T-helper 1 cell treated with Interleukin-12 subunit alpha and Interleukin-12 subunit beta and Interleukin-4 antibody, amounts not matched to agents 30 ng/mL and 1 ng/mL, for 36 hours (primary cell): ENCODE data around the gene TOM1. TPM values are rescaled to one million over a fixed set of nuclear protein-coding genes. Genes with fewer than 3 reads are reported as not detected.

ENCODE experiments used
- intact Hi-C: fragments of 100-400 bp; cut with micrococcal nuclease; formaldehyde crosslinking; loops from one replicate; pipeline ENCODE4 v1.15.1; 2024
- total RNA-seq: library from RNA; stranded (reverse); gene quantifications from 2 replicates; pipeline ENCODE4 v1.2.3, GENCODE V29; 2022

The TOM1 gene
- 35.1 and 38.3 TPM in 2 replicates for total RNA-seq

DNA sequence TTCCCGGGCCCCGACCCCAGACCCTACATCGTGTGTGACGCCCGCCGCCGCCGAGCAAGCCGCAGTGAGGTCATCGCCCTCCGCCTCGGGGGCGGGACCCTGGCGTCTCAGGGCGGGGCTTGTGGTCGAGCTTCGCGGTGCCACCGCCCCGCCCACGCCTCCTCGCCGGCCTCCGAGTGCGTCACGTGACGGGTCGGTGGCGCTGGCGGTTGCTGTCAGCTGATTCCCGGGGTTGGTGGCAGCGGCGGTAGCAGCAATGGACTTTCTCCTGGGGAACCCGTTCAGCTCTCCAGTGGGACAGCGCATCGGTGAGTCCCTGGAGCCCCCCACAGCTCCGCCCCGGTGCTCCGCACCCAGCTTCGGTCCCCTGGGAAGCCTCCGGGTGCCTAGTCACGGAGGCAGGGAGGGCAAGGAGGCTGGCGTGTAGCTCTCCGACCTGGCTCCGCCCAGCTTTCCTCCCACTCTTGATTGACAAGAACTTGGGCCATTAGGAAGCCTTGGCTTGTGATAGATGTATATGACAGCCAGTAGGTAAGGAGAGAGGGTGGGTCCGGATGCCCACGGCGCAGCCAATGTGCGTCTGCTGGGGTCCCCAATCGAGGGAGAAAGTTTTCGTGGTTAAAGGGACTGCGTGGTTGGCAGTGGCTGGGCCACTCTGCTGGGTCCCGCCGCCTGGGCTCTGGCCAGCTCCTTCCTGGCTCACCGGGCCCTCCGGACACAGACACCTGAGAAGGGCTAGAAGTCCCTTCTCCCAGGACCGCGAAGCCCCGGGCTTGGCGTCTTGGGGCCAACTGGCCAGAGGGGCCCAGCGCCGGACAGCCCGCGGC, at the start of gene TOM1:
TSS of gene TOM1 (plus strand) at position 222 of the 827 bp plus-strand sequence. CDS start at position 257, 35 bp downstream.
- intact Hi-C loops = loop anchor here (1.0 to 2.0 kb wide), 4 partner anchors 31 to 349 kb away; partner anchors contain the start of genes APOL6 and HMGXB4

DNA sequence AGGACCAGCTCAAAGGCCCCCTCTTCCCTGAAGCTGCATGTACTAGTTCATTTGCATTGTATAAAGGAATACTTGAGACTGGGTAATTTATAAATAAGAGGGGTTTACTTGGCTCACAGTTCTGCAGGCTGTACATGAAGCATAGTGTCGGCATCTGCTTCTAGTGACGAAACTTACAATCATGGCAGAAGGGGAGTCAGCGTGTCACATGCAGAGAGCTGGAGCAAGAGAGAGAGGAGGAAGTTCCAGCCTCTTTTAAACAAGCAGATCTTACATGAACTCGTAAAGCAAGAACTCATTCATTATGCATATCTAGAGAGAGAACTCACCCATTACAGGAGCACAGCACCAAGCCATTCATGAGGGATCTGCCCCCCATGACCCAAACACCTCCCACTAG, 49.5 kb upstream of the TOM1 start:
- intact Hi-C loops = no loop called here

DNA sequence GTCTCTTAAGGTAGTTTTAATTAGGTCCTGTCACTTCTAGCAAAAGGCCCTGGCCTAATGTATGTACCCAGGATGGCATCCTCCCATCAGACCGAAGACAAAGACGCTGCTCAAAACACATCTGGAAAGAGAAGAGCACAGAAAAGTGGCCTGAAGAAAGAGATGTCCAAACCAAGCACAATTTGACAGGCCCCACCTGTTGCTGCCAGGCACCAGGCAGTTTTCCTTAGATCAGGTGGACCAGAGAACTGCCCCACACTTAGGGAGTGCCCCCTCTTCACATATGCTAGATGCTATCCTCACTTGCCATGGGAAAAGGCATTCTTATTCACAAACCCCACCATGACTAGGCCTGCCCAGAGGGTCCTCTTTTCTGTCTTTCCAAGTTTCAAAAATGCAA, 45.7 kb upstream of the TOM1 start:
- intact Hi-C loops = no loop called here

DNA sequence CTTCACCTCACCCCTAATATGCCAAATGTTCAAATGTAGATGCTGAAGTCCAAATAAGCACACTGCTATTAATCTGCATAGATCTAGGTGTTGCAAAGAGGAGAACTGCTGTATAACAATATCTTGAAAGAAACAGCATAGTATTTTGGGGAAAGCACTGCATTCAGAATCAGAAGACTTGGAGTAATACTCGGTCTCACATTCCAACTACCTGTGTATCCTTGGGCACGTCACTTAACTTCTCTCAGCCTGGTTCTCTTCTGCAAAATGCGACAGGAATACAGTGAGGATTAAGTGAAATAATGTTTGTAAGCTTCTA, 42.7 kb upstream of the TOM1 start:
- intact Hi-C loops = loop anchor here (1.0 kb wide), 2 partner anchors 26 to 42 kb away; partner anchors contain the start of gene TOM1

DNA sequence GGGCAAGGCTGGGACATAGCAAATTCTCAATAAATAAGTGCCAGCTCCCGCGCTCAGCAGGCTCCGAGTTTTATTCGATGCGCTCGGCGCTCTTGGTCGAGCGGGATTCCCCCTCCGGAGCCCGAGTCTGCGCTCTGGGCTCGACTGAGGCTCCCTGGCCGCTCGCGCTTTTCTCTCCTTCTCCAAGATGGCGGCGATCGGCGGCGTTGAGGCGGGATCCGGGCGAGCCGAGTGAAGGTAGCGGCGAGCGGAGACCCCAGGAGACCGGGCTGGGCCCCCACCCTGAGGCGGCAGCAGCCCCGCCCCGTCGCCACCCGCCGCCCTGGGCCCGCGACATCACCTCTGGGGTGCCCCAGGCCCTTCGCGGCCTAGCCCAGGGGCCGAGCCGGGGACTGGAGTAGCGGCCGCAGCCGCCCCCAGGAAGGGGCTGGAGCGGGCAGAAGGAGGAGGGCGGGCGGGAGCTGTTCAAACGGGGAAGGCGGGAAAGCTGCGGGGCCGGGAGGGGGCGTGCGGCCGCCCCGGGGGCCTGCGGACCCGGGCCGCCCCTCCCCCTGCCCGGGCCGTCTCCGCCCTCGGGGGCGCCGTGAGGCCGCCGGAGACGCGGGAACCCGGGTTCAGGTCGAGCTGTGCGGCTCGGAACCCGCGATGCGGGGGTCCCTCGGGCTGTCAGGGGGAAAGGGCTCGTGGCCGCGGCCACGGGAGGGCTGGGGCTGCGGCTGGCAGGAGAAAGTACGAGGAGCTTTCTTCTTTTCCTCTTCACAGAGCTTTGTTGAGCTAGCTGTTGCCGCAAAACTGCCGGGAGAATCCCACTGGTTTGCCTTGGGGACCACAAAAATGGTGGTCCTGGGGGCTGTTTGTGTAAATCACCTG, 42.1 kb upstream of the TOM1 start, which contains the start of gene HMGXB4:
TSS of gene HMGXB4 (plus strand) at position 173 of the 870 bp plus-strand sequence. CDS start 4,898 bp downstream, outside the sequence.
- intact Hi-C loops = loop anchor here (1.0 kb wide), 2 partner anchors 26 to 42 kb away; partner anchors contain the start of gene TOM1

DNA sequence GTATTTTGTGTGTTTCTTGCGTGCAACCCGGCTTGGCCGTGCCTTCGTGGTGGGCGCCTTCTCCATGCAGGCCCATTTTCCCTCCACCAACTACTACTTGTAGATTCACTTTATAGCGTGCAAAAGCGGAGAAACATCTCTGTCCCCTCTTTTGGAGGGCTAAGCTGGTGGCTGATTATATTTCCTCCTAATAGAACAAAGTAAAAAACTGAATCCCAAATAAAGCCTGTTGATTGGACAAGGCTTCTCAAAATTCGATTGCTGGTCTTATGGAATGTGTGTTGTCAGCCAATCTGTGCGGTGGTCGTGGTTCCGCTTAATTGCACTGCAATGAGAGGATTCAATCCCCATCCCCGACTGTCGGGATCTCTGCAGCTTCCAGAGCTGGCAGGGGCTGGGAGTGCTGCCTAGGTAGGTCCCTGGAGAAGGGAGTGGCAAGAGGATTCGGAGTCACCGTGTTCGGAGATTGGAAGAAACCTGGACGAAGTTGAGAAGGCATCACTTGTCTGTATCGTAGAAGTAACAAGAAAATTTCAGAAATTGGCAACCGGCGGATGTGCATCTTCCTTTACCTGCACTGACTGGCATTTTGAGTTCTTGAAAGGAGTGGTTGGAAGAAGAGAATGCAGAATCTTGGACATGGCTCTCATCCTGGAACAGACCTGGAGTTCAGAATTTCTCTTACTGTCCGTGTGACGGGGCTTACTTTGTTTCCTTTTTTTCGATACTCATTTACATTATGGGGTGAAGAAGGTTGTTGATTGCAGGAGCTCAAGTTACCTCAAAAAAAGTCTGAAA, 41.3 kb upstream of the TOM1 start:
- intact Hi-C loops = no loop called here

DNA sequence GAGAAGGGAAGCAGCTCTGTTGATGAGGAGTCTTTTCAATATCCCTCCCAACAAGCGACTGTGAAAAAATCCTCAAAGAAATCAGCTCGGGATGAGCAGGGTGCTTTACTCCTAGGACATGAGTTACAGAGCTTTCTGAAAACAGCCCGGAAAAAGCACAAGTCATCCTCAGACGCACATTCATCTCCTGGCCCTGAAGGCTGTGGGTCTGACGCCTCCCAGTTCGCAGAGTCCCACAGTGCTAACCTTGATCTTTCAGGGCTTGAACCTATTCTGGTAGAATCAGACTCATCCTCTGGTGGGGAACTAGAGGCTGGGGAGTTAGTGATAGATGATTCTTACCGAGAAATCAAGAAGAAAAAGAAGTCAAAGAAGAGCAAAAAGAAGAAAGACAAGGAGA, 34.7 kb upstream of the TOM1 start:
- intact Hi-C loops = no loop called here

DNA sequence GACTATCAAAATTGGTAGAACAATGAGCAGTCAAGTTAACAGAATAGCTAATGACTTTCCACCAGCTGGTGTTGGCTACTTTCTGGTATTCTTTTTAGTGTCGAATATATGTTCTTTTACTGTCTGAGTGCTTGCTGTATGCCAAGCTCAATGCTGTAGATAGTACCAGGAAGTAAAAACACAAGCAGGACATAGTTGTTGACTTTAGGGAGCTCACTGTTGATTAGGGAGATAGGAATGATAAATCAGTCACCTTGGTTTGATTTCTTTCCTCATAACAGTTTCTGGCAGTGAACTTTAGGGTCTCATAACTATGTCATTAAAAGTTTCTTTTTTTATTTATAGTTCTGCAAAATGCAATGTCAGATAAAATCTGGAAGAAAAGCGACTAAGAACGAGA, 33.4 kb upstream of the TOM1 start:
- intact Hi-C loops = no loop called here

DNA sequence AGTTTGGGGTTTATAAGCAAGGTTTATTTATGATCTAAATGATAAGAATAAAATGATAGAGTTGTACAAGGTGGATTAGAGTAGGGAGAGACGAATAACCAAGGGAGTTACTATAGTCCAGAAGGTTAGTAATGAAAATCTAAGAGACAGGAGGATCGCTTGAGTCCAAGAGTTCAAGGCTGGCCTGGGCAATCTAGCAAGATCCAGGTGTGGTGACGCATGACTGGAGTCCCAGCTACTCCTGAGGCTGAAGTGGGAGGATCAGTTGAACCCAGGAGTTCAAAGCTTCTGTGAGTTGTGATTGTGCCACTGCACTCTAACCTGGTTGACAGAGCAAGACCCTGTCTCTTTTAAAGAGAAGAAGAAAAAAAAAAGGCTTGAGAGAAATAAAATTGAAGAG, 30.1 kb upstream of the TOM1 start:
- intact Hi-C loops = no loop called here

DNA sequence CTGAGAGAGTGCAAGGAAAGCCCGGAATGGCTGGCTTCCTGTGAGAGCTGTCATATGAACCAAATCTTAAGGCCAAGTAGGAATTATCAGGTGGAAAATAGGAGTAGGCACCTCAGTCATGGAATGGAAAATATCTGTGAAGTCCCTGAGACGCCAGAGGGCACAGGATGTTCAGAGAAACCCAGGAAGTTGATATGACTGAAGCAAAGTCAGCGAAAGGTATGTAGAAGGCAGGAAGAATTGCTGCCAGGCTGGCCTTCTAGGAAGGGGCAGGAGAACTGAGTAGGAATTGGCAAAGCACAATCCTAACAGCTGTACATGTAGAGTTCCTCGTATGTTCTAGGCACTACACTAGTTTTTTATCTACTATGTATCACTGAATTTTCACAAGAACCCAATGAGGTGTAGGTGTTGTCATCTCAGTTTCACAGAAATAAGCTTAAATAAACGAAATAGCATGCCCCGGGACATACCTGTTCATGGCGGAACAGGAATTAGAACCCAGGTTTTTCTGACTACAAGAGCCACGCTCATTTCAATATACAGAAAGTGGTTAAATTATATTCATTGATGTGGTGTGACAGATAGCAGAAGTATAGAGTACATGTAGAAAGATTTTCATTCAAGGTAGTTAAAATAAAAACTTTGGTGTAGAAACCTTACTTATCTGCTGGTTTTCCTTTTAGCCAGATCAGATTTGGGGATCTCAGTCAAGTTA, 25.4 kb upstream of the TOM1 start:
- intact Hi-C loops = no loop called here

DNA sequence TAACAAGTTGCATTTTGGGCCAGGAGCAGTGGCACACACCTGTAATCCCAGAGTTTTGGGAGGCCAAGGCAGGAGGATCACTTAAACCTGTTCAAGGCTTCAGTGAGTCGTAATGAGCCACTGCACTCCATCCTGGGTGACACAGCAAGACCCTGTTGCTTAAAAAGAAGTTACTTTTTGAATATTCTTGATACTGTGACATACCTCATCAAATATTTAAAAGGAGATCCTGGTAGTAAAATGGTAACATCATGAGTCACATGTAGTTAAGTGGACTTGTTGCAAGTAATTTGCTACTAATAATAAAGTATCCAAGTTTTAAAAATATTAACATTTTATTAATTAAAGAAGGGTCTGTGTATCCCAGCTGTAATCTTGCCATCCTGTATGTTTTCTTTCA, 24.1 kb upstream of the TOM1 start:
- intact Hi-C loops = no loop called here

DNA sequence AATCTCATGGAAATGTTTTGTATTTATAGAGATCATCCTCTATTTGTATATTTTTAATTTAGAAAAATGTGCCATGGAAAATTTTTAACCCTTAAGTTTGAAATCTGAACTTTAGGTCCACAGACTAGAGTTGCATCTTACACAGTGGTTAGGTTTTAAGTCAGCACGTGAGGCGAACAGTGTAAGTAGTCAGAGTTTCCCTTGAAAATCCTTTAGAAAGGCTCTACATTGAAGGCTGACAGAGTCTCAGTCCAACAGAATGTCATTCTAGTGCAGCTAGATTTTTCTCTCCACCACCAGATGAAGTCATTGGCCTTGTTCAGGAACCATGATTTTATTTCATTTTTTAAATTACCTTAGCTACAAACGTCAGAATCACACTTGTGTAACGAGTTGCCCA, 23.7 kb upstream of the TOM1 start:
- intact Hi-C loops = no loop called here

DNA sequence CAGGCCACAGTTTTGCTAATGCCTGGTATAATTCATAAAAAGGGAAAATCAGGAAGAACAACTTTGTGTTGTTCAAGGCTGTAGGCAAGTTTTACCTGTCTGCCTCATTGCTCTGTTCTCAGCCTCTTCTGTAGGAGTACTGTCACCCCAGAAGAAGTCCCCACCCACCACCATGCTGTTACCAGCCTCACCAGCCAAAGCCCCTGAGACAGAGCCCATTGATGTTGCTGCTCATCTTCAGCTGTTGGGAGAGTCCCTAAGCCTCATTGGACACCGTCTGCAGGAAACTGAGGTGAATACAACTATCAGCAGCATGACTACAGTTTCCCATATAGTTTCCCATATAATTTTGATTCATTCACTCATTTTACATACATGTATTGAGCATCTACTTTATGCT, 11.6 kb upstream of the TOM1 start:
- intact Hi-C loops = no loop called here

DNA sequence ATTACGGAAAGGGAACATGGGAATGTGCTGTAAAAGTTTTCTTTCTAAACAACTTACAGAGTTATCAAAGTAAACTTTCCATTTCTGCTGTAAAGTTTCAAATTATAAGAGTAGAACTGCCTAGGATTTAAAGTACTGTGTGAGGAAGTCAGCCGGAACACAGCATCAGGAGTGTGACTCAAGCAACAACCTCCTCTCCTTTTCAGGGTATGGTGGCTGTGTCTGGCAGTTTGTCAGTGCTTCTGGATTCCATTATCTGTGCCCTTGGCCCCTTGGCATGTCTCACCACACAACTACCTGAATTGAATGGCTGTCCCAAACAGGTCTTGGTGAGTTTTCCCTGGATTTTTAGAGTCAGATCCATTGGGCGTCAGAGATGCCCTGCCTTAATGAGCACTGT, 6.9 kb upstream of the TOM1 start:
- intact Hi-C loops = no loop called here

DNA sequence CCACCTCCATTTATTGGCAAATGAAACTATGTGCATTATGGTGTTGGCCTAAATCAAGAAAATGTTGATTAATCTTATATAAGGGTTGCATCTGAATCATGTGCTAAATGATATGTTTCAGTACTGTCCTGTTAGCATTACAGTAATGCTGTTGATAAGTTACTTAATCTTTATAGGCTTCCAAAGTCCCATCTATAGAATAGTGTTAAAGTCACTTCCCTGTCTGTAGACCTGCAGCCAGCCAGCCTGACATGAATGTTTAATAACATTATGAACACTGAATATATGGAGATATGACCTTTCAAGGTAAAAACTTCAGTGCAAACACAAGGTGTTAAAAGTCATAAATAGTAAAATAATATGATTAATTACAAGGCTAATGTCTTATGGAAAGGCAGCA, 3.6 kb upstream of the TOM1 start:
- intact Hi-C loops = no loop called here

DNA sequence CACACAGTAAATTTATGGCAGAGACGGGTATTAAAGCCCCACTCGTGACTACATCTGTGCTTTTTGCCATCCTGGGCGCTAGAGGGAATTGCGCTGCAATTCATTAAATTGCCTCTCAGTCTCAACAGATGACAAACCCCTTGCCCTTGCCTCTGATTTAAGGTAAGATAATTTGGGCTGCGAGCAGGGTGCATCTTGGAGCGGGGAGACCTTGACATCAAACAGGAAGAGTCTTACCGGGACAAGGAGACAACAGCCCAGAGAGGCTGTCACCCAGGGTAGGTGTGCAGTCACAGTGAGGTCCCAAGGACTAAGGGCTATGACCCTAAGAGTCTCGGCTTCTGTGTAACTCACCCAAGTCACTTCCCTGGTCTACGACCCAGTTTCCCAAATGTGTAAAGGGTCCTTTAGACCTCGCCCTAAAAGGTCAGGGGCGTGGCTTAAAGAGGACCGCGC, 449 bp upstream of the TOM1 start:
- intact Hi-C loops = loop anchor here (1.0 kb wide), 1 partner anchor 42 kb away; the partner anchor contains the start of gene HMGXB4

DNA sequence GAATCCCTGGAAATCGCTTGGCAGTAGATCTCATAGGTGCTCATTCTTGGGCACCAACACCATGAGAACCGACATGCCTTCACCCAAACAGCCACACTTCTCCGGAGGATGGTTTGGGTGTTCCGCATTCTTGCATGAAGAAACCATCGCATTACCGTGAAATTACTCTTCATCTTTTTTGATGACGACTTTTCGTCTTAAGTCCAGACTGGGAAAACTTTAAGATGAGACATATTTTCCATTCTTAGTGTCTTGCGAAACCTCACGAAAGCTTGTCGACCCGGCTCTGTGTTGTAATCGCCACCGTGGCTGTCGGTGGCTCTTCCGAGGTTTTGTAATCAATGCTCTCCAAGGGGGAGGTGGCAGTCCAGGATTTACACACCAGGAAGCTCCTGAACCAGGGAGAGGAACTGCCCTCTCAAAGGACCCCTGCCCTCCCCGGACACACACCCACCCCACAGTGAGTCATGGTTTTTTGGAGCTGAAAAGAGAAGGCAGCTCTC, 1.7 kb downstream of the TOM1 start:
- intact Hi-C loops = loop anchor here (2.0 kb wide), 2 partner anchors 29 to 347 kb away; partner anchors contain the start of gene APOL6

DNA sequence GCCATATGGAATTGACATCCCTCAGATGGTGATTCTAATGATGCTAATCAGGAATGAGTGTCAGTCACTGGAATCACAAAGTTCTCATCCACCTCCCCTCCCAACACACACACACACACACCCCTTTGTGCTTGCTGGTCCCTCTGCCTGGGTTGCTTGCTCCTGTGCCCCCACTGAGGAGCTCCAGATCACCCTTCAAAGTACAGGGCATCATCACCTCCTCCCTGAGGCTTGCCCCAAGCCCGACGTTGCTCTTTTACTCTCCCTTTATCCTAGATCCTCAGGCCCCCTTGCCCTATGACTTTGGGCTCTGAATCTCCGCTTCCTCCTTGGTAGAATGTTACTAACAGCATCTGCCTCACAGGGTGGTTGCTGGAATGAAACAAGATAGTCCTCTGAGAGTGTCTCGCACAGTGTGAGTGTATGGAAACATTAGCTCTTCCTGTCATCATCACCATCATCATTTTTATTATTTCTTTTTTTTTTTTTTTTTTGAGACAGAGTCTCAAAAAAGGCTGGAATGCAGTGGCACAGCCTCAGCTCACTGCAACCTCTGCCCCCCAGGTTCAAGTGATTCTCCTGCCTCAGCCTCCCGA, 3.4 kb downstream of the TOM1 start:
- intact Hi-C loops = no loop called here

DNA sequence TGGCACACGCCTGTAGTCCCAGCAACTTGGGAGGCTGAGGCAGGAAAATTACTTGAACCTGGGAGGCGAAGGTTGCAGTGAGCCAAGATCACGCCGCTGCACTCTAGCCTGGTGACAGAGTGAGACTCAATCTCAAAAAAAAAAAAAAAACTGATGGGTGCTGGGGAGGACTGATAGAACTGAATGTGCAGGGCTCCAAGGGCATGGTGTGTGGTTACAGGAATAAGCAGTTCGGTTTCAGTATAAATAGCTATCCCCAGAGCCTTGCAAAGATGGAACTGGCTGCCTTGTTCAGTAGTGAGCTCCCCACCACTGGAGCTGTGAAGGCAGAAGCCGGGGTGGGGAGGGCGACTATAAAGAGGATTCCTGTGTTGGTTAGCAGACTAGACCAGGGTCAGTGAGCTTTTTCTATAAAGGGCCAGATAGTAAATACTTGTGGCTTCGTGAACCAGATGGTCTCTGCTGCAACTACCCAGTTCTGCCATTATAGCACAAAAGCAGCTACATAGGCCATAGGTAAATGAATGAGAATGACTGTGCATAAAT, 5.9 kb downstream of the TOM1 start:
- intact Hi-C loops = no loop called here
